HUES6 (cell line): Measurements from ENCODE around the gene DCAF16.
"Not testable (repeated sequence)": the region's sequence is repeated elsewhere in the genome, so short reads cannot be mapped to it uniquely, and the experiment has no call there.

Experiments
- H3K27ac ChIP-seq: 2 replicates; pipeline ENCODE4 v1.7.0; 2013; ENCODE audit warnings: low read depth, mild to moderate bottlenecking, low read length, inconsistent platforms
- H3K27me3 ChIP-seq: 2 replicates; pipeline ENCODE4 v1.6.1; 2013; ENCODE audit warnings: low read length; ENCODE audit not compliant: control insufficient read depth, insufficient read depth
- H3K36me3 ChIP-seq: 2 replicates; pipeline ENCODE4 v1.6.1; 2013; ENCODE audit warnings: low read length; ENCODE audit not compliant: control insufficient read depth, insufficient read depth
- H3K4me1 ChIP-seq: 2 replicates; pipeline ENCODE4 v1.6.1; 2013; ENCODE audit warnings: low read length; ENCODE audit not compliant: control insufficient read depth, insufficient read depth
- H3K4me3 ChIP-seq: 2 replicates; pipeline ENCODE4 v1.5.1; 2013; ENCODE audit warnings: low read depth, low read length
- H3K9ac ChIP-seq: one replicate; pipeline ENCODE4 v1.6.1; 2013; ENCODE audit warnings: mild to moderate bottlenecking, low read length
- H3K9me3 ChIP-seq: 2 replicates; pipeline ENCODE4 v1.6.1; 2013; ENCODE audit warnings: low read depth, low read length; ENCODE audit not compliant: control insufficient read depth, insufficient read depth

DCAF16 gene

DNA sequence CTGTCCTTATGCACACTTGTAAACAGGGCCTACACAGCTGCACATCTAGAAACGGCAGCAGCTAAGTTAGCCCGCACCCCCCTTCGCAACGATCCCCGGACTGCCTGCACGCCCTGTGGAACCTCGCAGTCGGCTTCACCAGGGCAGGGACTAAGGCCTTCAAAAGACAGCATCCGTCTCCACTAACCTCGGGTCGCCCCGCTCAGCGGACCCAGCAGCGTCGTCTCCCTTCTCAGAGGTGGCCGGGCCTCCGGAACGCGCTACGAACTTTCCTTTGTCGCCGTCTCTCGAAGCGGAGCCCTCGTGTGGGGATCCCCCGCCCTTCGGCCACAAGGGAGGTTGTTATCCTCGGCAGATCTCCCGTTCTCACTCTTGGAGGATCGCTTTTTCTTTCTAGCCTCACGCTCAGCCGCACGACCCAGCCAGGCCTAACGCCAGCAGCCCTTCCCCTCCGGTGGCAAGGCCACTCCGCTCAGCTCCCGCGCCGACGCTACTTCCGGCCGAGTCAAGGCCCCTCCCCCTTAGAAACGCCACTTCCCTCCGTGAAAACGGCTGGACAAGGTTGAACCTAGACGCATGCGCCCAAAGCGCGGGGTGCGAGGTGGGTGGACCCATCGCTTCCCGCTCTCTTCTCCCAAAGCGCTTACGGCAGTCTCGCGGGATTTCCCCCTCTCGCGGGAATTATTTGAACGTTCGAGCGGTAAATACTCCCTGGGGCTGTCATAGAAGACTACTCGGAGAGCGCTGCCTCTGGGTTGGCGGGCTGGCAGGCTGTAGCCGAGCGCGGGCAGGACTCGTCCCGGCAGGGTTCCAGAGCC is at the start of gene DCAF16, which contains the start of gene NCAPG:
Gene DCAF16, minus strand, starts transcription at position 498 of the 818 bp plus-strand sequence. CDS start 6,616 bp downstream, outside the sequence.
Gene NCAPG, plus strand, starts transcription at position 720 of the 818 bp plus-strand sequence. CDS start 99 bp downstream, outside the sequence.
- Histone ChIP-seq H3K9me3 (no peaks in the 10 kb centered on the region), H3K27ac (peak within 1 kb of the TSS; percentile 88), H3K9ac (peak within 1 kb of the TSS; percentile 100), H3K4me3 (peak within 1 kb of the TSS; percentile 94), H3K36me3 (peaks cover 30% of the 10 kb centered on the region), H3K4me1 (peaks cover 13% of the 10 kb centered on the region), H3K27me3 (no peaks in the 10 kb centered on the region)

DNA sequence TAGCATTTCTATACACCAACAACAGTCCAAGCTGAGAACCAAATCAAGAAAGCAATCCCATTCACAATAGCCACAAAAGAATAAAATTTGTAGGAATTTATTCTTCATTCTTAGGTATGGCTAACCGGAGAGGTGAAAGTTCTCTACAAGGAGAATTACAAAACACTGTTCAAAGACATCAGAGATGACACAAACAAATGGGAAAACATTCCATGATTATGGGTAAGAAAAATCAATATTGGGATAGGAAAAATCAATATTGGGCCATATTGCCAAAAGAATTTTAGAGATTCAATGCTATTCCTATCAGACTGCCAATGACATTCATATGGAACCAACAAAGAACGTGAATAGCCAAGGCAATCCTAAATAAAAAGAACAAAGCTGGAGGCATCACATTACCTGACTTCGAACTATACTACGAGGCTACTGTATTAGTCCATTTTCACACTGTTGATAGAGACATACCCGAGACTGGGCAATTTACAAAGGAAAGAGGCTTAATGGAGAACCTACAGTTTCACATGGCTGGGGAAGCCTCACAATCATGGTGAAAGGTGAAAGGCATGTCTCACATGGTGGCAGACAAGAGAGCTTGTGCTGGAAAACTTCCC is 49.3 kb upstream of the DCAF16 start:
- no peaks in the 10 kb centered on the region for H3K27me3 ChIP-seq
- H3K4me1 ChIP-seq, result no peaks in the 10 kb centered on the region
- H3K4me3 ChIP-seq, result no peak overlapping the region
- H3K27ac ChIP-seq, result no peak overlapping the region
- H3K36me3 ChIP-seq, result no peaks in the 10 kb centered on the region
- peaks cover 10% of the 10 kb centered on the region for H3K9me3 ChIP-seq
- no peak overlapping the region for H3K9ac ChIP-seq

DNA sequence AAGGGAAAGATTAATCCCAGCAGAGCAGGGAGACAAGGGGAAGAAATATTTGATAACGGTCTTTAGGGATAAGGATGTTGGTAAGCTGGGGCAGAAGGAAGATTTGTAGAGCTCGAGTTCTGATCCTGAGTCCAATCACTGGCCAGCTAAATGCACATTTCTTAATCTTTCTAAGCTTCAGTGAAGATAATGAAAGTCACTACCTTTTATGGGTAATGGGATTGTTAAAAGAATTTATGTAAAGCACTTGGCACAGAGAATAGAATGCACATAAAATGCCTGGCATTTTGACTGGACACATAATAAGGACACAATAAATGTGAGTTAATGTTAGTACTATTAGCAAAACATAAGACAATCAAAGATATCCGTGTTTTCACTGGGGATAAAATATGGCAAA is 43.5 kb upstream of the DCAF16 start:
- no peak overlapping the region for H3K4me3 ChIP-seq
- H3K27me3 ChIP-seq, result no peaks in the 10 kb centered on the region
- H3K36me3 ChIP-seq, result no peaks in the 10 kb centered on the region
- H3K4me1 ChIP-seq, result no peaks in the 10 kb centered on the region
- no peak overlapping the region for H3K27ac ChIP-seq
- no peak overlapping the region for H3K9ac ChIP-seq
- no peaks in the 10 kb centered on the region for H3K9me3 ChIP-seq

DNA sequence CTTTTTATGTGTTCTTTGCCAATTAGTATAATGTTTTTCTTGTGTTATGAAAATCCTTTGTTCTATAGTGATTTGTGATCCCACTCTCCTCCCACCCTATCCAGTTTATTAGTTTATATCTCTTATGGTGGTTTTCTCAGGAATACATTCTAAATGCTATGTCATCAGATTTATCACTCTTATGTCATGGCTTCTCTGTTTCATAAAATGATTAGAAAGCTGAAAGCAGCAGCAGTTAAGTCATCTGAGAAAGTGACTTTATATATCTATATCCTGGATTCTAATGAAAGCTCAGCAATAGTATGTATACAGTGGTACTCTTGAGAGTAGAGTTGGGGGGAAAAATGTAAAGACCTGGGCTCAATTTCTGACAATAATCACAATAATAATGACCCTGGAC is 41.4 kb upstream of the DCAF16 start:
- no peaks in the 10 kb centered on the region for H3K4me1 ChIP-seq
- no peak overlapping the region for H3K27ac ChIP-seq
- no peak overlapping the region for H3K4me3 ChIP-seq
- peaks cover 6% of the 10 kb centered on the region; the same call in 1 of the 2 replicates for H3K36me3 ChIP-seq
- no peak overlapping the region for H3K9ac ChIP-seq
- H3K9me3 ChIP-seq, result peaks cover 4% of the 10 kb centered on the region
- H3K27me3 ChIP-seq, result no peaks in the 10 kb centered on the region

DNA sequence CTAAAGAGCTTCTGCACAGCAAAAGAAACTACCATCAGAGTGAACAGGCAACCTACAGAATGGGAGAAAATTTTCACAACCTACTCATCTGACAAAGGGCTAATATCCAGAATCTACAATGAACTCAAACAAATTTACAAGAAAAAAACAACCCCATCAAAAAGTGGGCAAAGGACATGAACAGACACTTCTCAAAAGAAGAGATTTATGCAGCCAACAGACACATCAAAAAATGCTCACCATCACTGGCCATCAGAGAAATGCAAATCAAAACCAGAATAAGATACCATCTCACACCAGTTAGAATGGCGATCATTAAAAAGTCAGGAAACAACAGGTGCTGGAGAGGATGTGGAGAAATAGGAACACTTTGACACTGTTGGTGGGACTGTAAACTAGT is 39.7 kb upstream of the DCAF16 start:
- not testable (repeated sequence) for H3K9ac ChIP-seq, H3K4me3 ChIP-seq, H3K27me3 ChIP-seq, H3K4me1 ChIP-seq, H3K9me3 ChIP-seq, H3K27ac ChIP-seq
- H3K36me3 ChIP-seq, result peaks cover 22% of the 10 kb centered on the region

DNA sequence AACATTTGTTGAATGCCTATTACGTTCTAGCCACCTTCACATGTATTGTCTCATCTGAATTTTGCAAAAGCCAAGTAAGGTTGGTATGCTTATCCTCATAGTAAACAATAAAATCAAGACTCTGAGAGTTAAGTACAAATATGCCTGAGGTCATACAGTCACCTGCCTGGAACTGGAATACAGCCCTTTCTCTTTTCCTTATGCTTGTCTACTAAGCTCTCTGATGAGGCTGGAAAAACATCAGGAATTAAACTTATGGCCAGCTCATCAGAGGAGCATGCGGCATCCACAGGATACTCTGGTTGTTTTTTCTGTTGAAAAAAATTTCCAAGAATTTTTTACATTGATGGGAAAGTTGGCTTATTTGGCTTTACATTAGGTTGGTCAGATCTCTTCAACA is 35.7 kb upstream of the DCAF16 start:
- Histone ChIP-seq H3K4me3 (no peak overlapping the region), H3K27me3 (no peaks in the 10 kb centered on the region), H3K4me1 (no peaks in the 10 kb centered on the region), H3K9me3 (peaks cover 4% of the 10 kb centered on the region), H3K27ac (no peak overlapping the region), H3K36me3 (peaks cover 62% of the 10 kb centered on the region), H3K9ac (no peak overlapping the region)

DNA sequence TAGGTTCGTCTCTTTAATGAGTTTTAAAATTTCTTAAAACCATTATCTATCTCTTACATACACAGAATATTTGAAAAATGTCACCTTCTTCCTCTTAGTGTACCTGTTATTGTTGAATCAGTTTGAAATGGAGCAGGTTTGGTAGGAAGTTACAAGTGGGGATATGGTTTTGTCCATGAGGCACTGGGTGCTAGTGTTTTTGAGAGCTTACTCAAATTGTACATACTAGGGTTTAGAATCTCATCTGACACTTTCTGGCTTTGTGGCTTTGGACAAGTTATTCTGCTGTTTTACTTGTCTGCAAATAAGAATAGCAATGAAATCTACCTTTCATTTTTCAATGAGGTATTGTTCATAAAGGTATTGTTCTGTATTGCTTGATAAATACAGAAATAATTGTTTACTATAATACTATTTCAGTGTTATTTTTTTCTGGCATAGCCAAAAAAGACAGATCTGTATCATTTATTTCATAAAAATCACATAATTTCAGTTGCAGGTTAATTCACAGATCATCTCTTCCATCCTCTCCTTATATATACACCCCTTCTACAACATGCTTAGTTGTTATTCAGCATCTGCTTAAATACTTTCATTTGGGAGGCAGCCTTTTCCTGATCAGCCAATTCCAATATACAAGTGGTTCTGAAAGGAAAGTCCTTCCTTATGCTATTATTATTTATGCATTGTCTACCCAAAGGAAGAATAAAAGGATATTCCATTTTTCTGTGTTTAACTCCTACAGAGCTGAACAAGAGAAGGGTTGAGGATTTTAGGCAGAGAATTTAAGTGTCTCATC is 13.5 kb upstream of the DCAF16 start:
- Histone ChIP-seq H3K9ac (no peak overlapping the region), H3K27me3 (no peaks in the 10 kb centered on the region), H3K4me3 (no peak overlapping the region), H3K36me3 (peaks cover 76% of the 10 kb centered on the region), H3K4me1 (peaks cover 7% of the 10 kb centered on the region; the same call in 1 of the 2 replicates), H3K27ac (no peak overlapping the region), H3K9me3 (no peaks in the 10 kb centered on the region)

DNA sequence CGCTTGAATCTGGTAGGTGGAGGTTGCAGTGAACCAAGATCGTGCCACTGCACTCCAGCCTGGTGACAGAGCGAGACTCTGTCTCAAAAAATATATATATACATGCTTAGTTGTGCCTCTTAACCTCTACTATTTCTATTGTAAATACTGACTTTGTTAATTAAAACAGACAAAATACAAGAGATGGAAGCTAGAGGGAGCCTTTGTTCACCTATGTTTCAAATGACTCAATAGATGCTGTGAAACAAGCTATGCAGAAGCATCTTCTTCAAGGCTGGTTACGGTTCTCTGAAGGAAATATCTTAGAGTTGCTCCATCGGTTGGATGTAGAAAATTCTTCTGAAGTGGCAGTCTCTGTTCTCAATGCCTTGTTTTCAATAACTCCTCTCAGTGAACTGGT is 6.5 kb upstream of the DCAF16 start:
- H3K9me3 ChIP-seq, result no peaks in the 10 kb centered on the region
- H3K27me3 ChIP-seq, result no peaks in the 10 kb centered on the region
- H3K4me1 ChIP-seq, result no peaks in the 10 kb centered on the region
- H3K27ac ChIP-seq, result no peak overlapping the region
- no peak overlapping the region for H3K9ac ChIP-seq
- no peak overlapping the region for H3K4me3 ChIP-seq
- H3K36me3 ChIP-seq, result peaks cover 59% of the 10 kb centered on the region

DNA sequence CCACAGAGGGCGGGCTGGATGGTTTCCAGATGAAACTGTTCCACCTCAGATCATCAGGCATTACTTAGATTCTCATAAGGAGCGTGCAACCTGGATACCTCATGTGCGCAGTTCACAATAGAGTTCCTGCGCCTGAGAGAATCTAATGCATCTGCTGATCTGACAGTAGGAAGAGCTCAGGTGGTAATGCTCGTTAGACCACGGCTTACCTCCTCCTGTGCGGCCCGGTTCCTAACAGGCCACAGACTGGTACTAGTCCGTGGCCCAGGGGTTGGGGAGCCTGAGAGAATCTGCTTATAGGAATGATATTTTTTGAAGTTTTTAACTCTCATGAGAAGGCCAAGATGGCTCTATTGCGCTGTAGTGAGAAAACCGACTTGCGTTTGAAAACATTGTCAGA is 5.6 kb upstream of the DCAF16 start:
- H3K27ac ChIP-seq, result no peak overlapping the region
- peaks cover 59% of the 10 kb centered on the region for H3K36me3 ChIP-seq
- no peak overlapping the region for H3K4me3 ChIP-seq
- no peaks in the 10 kb centered on the region for H3K27me3 ChIP-seq
- H3K9me3 ChIP-seq, result no peaks in the 10 kb centered on the region
- H3K9ac ChIP-seq, result no peak overlapping the region
- no peaks in the 10 kb centered on the region for H3K4me1 ChIP-seq

DNA sequence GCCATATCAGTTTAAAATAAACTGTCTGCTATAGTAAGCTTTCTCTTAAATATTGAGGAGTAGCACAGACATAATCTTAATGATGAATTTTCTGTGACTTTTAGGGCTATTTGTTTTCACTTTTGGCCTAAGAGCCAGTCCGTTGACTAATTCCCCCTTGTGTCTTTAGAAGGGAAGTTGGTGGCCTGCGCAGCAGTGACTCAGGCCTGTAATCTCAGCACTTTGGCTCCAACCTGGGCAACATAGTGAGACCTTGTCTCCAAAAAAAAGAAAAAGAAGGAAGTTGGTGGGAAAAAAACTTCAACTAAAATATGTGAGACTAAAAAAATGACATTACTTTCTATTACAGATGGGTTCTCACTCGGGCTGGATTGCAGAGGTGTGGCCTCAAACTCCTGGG is 3.6 kb upstream of the DCAF16 start:
- H3K27me3 ChIP-seq, result no peaks in the 10 kb centered on the region
- H3K36me3 ChIP-seq, result peaks cover 52% of the 10 kb centered on the region
- no peak overlapping the region for H3K4me3 ChIP-seq
- no peaks in the 10 kb centered on the region for H3K9me3 ChIP-seq
- H3K27ac ChIP-seq, result no peak overlapping the region
- H3K4me1 ChIP-seq, result no peaks in the 10 kb centered on the region
- H3K9ac ChIP-seq, result no peak overlapping the region

DNA sequence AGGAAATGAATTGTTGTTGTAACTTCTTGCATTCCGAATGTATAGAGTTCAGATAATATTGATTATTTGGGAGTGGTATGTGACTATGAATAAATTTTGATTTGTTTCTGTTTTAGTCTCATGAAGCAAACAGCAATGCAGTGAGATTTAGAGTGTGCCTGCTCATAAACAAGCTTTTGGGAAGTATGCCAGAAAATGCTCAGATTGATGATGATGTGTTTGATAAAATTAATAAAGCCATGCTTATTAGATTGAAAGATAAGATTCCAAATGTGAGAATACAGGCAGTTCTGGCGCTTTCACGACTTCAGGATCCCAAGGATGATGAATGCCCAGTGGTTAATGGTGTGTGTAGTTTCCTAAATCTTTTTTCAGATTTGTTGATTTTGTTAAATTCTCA is 2.2 kb upstream of the DCAF16 start:
- peaks cover 5% of the 10 kb centered on the region for H3K4me1 ChIP-seq

More for the DNA sequence above, 2.2 kb upstream of the DCAF16 start:
- H3K9me3 ChIP-seq, result no peaks in the 10 kb centered on the region
- H3K4me3 ChIP-seq, result peak overlapping the region; percentile 94
- peaks cover 43% of the 10 kb centered on the region for H3K36me3 ChIP-seq
- H3K27ac ChIP-seq, result no peak overlapping the region
- H3K9ac ChIP-seq, result peak overlapping the region; percentile 45
- no peaks in the 10 kb centered on the region for H3K27me3 ChIP-seq
